ENCODE data around the gene SLC27A6.

SLC27A6 gene

GRCh38 chr5:128988476-128988875 lies 23.2 kb downstream of the SLC27A6 start:
- WGBS (ENCODE audit: extremely low coverage, insufficient coverage, insufficient read length) = no CpG with 5 or more reads among the region's 1 CpG
- Histone ChIP-seq H3K36me3 (ENCODE audit: control insufficient read depth in 1 of 2, insufficient read depth in 2 of 2, low read length in 2 of 2) (peaks cover 0 to 2% of the 10 kb centered on the region in 2 experiments), H3K27me3 (ENCODE audit: insufficient read depth, low read length) (no peaks in the 10 kb centered on the region), H3K79me1 (ENCODE audit: low read length) (no peaks in the 10 kb centered on the region), H3K23ac (ENCODE audit: low read length) (no peak overlapping the region), H3K4me3 (ENCODE audit: low read depth, low read length) (no peak overlapping the region), H3K14ac (ENCODE audit: low read length) (no peak overlapping the region), H2BK120ac (ENCODE audit: insufficient read depth, low read length, poor library complexity) (no peak overlapping the region), H3K4ac (ENCODE audit: low read depth, low read length) (no peak overlapping the region), H2BK12ac (ENCODE audit: low read length) (no peak overlapping the region), H4K8ac (ENCODE audit: low read depth, low read length) (no peak overlapping the region), H3K9me3 (ENCODE audit: insufficient read depth, low read depth, low read length) (no peaks in the 10 kb centered on the region), H2BK5ac (ENCODE audit: low read depth, low read length, poor library complexity) (no peak overlapping the region), H4K91ac (ENCODE audit: low read depth, low read length) (no peak overlapping the region), H3K9ac (ENCODE audit: low read length) (no peak overlapping the region), H3K79me2 (ENCODE audit: control insufficient read depth, insufficient read depth, low read length, poor library complexity) (no peaks in the 10 kb centered on the region), H3K18ac (ENCODE audit: low read length) (no peak overlapping the region), H4K12ac (ENCODE audit: low read depth, low read length) (no peak overlapping the region), H3K27ac (ENCODE audit: low read depth, low read length) (no peak overlapping the region), H2AFZ (ENCODE audit: insufficient read depth, low read length, poor library complexity) (no peak overlapping the region), H3K4me2 (ENCODE audit: low read length) (no peak overlapping the region), H3K4me1 (ENCODE audit: control insufficient read depth in 1 of 2, insufficient read depth in 2 of 2, low read length in 2 of 2) (peaks cover 3 to 4% of the 10 kb centered on the region in 2 experiments), H2AK5ac (ENCODE audit: low read length) (no peak overlapping the region)
- no peak for DNase-seq

GRCh38 chr5:129001841-129002526 lies 36.7 kb downstream of the SLC27A6 start:
- Histone ChIP-seq H2BK120ac (ENCODE audit: insufficient read depth, low read length, poor library complexity) (no peak overlapping the region), H3K4me2 (ENCODE audit: low read length) (no peak overlapping the region), H3K4ac (ENCODE audit: low read depth, low read length) (no peak overlapping the region), H3K27ac (ENCODE audit: low read depth, low read length) (no peak overlapping the region), H3K14ac (ENCODE audit: low read length) (no peak overlapping the region), H3K18ac (ENCODE audit: low read length) (no peak overlapping the region), H2BK5ac (ENCODE audit: low read depth, low read length, poor library complexity) (no peak overlapping the region), H3K4me3 (ENCODE audit: low read depth, low read length) (no peak overlapping the region), H3K9me3 (ENCODE audit: insufficient read depth, low read depth, low read length) (no peaks in the 10 kb centered on the region), H3K23ac (ENCODE audit: low read length) (no peak overlapping the region), H3K27me3 (ENCODE audit: insufficient read depth, low read length) (no peaks in the 10 kb centered on the region), H2BK12ac (ENCODE audit: low read length) (no peak overlapping the region), H2AK5ac (ENCODE audit: low read length) (no peak overlapping the region), H4K8ac (ENCODE audit: low read depth, low read length) (no peak overlapping the region), H3K79me2 (ENCODE audit: control insufficient read depth, insufficient read depth, low read length, poor library complexity) (no peaks in the 10 kb centered on the region), H2AFZ (ENCODE audit: insufficient read depth, low read length, poor library complexity) (no peak overlapping the region), H4K12ac (ENCODE audit: low read depth, low read length) (no peak overlapping the region), H3K9ac (ENCODE audit: low read length) (no peak overlapping the region), H3K4me1 (ENCODE audit: control insufficient read depth in 1 of 2, insufficient read depth in 2 of 2, low read length in 2 of 2) (no peaks in the 10 kb centered on the region), H3K36me3 (ENCODE audit: control insufficient read depth in 1 of 2, insufficient read depth in 2 of 2, low read length in 2 of 2) (no peaks in the 10 kb centered on the region), H3K79me1 (ENCODE audit: low read length) (no peaks in the 10 kb centered on the region), H4K91ac (ENCODE audit: low read depth, low read length) (no peak overlapping the region)
- WGBS (ENCODE audit: extremely low coverage, insufficient coverage, insufficient read length) = no CpG with 5 or more reads among the region's 5 CpGs
- no peak for DNase-seq

DNA sequence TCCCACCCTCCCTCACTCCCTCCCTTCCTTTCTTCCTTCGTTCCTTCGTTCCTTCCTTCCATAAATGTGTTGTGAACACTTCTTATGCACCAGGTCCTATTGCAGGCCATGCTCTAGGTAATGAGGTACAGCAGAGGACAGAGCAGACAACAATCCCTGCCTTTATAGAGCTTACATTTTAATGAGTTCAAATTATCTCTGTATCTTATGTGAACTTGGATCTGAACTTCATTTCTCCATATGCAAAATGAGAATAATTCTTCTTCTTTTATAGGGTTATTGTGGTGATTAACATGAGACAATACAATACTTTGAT lies 37.2 kb downstream of the SLC27A6 start:
- Histone ChIP-seq H3K9me3 (ENCODE audit: insufficient read depth, low read depth, low read length) (no peaks in the 10 kb centered on the region), H2AK5ac (ENCODE audit: low read length) (no peak overlapping the region), H2AFZ (ENCODE audit: insufficient read depth, low read length, poor library complexity) (no peak overlapping the region), H3K9ac (ENCODE audit: low read length) (no peak overlapping the region), H3K27me3 (ENCODE audit: insufficient read depth, low read length) (no peaks in the 10 kb centered on the region), H3K23ac (ENCODE audit: low read length) (no peak overlapping the region), H4K91ac (ENCODE audit: low read depth, low read length) (no peak overlapping the region), H3K18ac (ENCODE audit: low read length) (no peak overlapping the region), H4K8ac (ENCODE audit: low read depth, low read length) (no peak overlapping the region), H3K79me1 (ENCODE audit: low read length) (no peaks in the 10 kb centered on the region), H2BK12ac (ENCODE audit: low read length) (no peak overlapping the region), H2BK5ac (ENCODE audit: low read depth, low read length, poor library complexity) (no peak overlapping the region), H3K36me3 (ENCODE audit: control insufficient read depth in 1 of 2, insufficient read depth in 2 of 2, low read length in 2 of 2) (no peaks in the 10 kb centered on the region), H3K4me2 (ENCODE audit: low read length) (no peak overlapping the region), H3K4ac (ENCODE audit: low read depth, low read length) (no peak overlapping the region), H3K4me1 (ENCODE audit: control insufficient read depth in 1 of 2, insufficient read depth in 2 of 2, low read length in 2 of 2) (no peaks in the 10 kb centered on the region), H3K4me3 (ENCODE audit: low read depth, low read length) (no peak overlapping the region), H4K12ac (ENCODE audit: low read depth, low read length) (no peak overlapping the region), H3K14ac (ENCODE audit: low read length) (no peak overlapping the region), H2BK120ac (ENCODE audit: insufficient read depth, low read length, poor library complexity) (no peak overlapping the region), H3K27ac (ENCODE audit: low read depth, low read length) (no peak overlapping the region), H3K79me2 (ENCODE audit: control insufficient read depth, insufficient read depth, low read length, poor library complexity) (no peaks in the 10 kb centered on the region)
- WGBS (ENCODE audit: extremely low coverage, insufficient coverage, insufficient read length) = 100% methylated on average over 2 of the region's 2 CpGs
- DNase-seq = no peak

DNA sequence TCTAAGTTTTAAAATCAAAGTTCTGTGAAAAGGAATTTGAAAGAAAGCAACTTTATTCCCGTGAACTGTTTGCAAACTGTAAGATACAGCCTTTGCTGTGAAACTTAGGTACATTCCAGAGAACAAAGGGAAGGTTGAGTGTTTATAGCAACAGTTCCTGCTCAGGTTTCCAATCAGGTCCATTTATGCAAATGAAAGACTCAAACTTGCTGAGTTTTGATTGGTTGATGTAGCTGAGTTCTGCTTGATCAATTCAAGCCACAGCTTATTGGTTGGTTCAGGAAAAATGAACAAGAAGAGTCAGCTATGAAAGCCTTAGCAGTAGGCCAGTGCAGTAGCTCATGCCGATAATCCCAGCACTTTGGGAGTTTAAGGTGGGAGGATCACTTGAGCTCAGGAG lies 37.9 kb downstream of the SLC27A6 start:
- no peak overlapping the region for H3K4ac ChIP-seq (ENCODE audit: low read depth, low read length)
- WGBS (ENCODE audit: extremely low coverage, insufficient coverage, insufficient read length) = no CpG with 5 or more reads among the region's 2 CpGs
- no peak overlapping the region for H4K12ac ChIP-seq (ENCODE audit: low read depth, low read length)
- no peak overlapping the region for H2BK120ac ChIP-seq (ENCODE audit: insufficient read depth, low read length, poor library complexity)
- no peaks in the 10 kb centered on the region for H3K36me3 ChIP-seq (ENCODE audit: control insufficient read depth in 1 of 2, insufficient read depth in 2 of 2, low read length in 2 of 2)
- no peak overlapping the region for H3K4me3 ChIP-seq (ENCODE audit: low read depth, low read length)
- H3K4me2 ChIP-seq (ENCODE audit: low read length) = no peak overlapping the region
- no peak overlapping the region for H4K91ac ChIP-seq (ENCODE audit: low read depth, low read length)
- no peaks in the 10 kb centered on the region for H3K79me1 ChIP-seq (ENCODE audit: low read length)
- DNase-seq = peak in 1 of 2 donors; percentile 26
- no peak overlapping the region for H3K27ac ChIP-seq (ENCODE audit: low read depth, low read length)
- H3K23ac ChIP-seq (ENCODE audit: low read length) = no peak overlapping the region
- H3K14ac ChIP-seq (ENCODE audit: low read length) = no peak overlapping the region
- no peak overlapping the region for H2BK12ac ChIP-seq (ENCODE audit: low read length)
- no peak overlapping the region for H3K9ac ChIP-seq (ENCODE audit: low read length)
- H2AK5ac ChIP-seq (ENCODE audit: low read length) = no peak overlapping the region
- no peaks in the 10 kb centered on the region for H3K9me3 ChIP-seq (ENCODE audit: insufficient read depth, low read depth, low read length)
- H2BK5ac ChIP-seq (ENCODE audit: low read depth, low read length, poor library complexity) = no peak overlapping the region
- no peaks in the 10 kb centered on the region for H3K4me1 ChIP-seq (ENCODE audit: control insufficient read depth in 1 of 2, insufficient read depth in 2 of 2, low read length in 2 of 2)
- no peak overlapping the region for H4K8ac ChIP-seq (ENCODE audit: low read depth, low read length)
- no peak overlapping the region for H3K18ac ChIP-seq (ENCODE audit: low read length)
- H2AFZ ChIP-seq (ENCODE audit: insufficient read depth, low read length, poor library complexity) = no peak overlapping the region
- H3K79me2 ChIP-seq (ENCODE audit: control insufficient read depth, insufficient read depth, low read length, poor library complexity) = no peaks in the 10 kb centered on the region
- no peaks in the 10 kb centered on the region for H3K27me3 ChIP-seq (ENCODE audit: insufficient read depth, low read length)

Data from trophoblast cell (in vitro differentiated cells and primary cell).